Measurements from ENCODE around the gene PCYT1A.
"Not testable (repeated sequence)": the region's sequence is repeated elsewhere in the genome, so short reads cannot be mapped to it uniquely, and the experiment has no call there.

PCYT1A gene

GRCh38 chr3:196287440-196288140 lies at the start of gene PCYT1A:
Gene PCYT1A (minus strand): TSS chr3:196287726. CDS start chr3:196270531, 17,195 bp downstream.
- peak; percentile 91 for DNase-seq (ENCODE audit: low spot score)

GRCh38 chr3:196336319-196337145 lies 49.0 kb upstream of the PCYT1A start:
- no peak for DNase-seq (ENCODE audit: low spot score)

GRCh38 chr3:196335503-196335948 lies 48.0 kb upstream of the PCYT1A start:
- DNase-seq (ENCODE audit: low spot score), result no peak

GRCh38 chr3:196334982-196335381 lies 47.5 kb upstream of the PCYT1A start:
- DNase-seq (ENCODE audit: low spot score), result no peak

GRCh38 chr3:196332168-196332567 lies 44.6 kb upstream of the PCYT1A start:
- DNase-seq (ENCODE audit: low spot score), result no peak

GRCh38 chr3:196327405-196327804 lies 39.9 kb upstream of the PCYT1A start:
- DNase-seq (ENCODE audit: low spot score), result no peak

GRCh38 chr3:196326936-196327335 lies 39.4 kb upstream of the PCYT1A start:
- no peak for DNase-seq (ENCODE audit: low spot score)

GRCh38 chr3:196323691-196324090 lies 36.2 kb upstream of the PCYT1A start:
- DNase-seq (ENCODE audit: low spot score), result peak; percentile 77

- DNase-seq (ENCODE audit: low spot score), result no peak
Measured at GRCh38 chr3:196323016-196323415, 35.5 kb upstream of the PCYT1A start.

- no peak for DNase-seq (ENCODE audit: low spot score)
Measured at GRCh38 chr3:196321162-196321561, 33.6 kb upstream of the PCYT1A start.

GRCh38 chr3:196320137-196320536 lies 32.6 kb upstream of the PCYT1A start:
- no peak for DNase-seq (ENCODE audit: low spot score)

- peak; percentile 93 for DNase-seq (ENCODE audit: low spot score)
Measured at GRCh38 chr3:196317687-196318467, 30.4 kb upstream of the PCYT1A start, which contains the start of gene DYNLT2B. Gene DYNLT2B (minus strand): TSS chr3:196318240. CDS start chr3:196318152, 88 bp downstream.

GRCh38 chr3:196316799-196317686 lies 29.5 kb upstream of the PCYT1A start:
- DNase-seq (ENCODE audit: low spot score), result not testable (repeated sequence)

GRCh38 chr3:196315821-196316220 lies 28.3 kb upstream of the PCYT1A start:
- no peak for DNase-seq (ENCODE audit: low spot score)

- DNase-seq (ENCODE audit: low spot score), result no peak
Measured at GRCh38 chr3:196314597-196314996, 27.1 kb upstream of the PCYT1A start.

GRCh38 chr3:196314086-196314485 lies 26.6 kb upstream of the PCYT1A start:
- DNase-seq (ENCODE audit: low spot score), result not testable (repeated sequence)

- not testable (repeated sequence) for DNase-seq (ENCODE audit: low spot score)
Measured at GRCh38 chr3:196302960-196303359, 15.4 kb upstream of the PCYT1A start.

- not testable (repeated sequence) for DNase-seq (ENCODE audit: low spot score)
Measured at GRCh38 chr3:196302551-196302950, 15.0 kb upstream of the PCYT1A start.

- DNase-seq (ENCODE audit: low spot score), result no peak
Measured at GRCh38 chr3:196298521-196298920, 11.0 kb upstream of the PCYT1A start.

- DNase-seq (ENCODE audit: low spot score), result no peak
Measured at GRCh38 chr3:196292286-196292923, 4.9 kb upstream of the PCYT1A start.

GRCh38 chr3:196288141-196288460 lies 575 bp upstream of the PCYT1A start:
- DNase-seq (ENCODE audit: low spot score), result no peak

All from left forelimb (tissue), 1 donor.